ENCODE results near the gene EPHX1. TPM values are rescaled to one million over a fixed set of nuclear protein-coding genes. Genes with fewer than 3 reads are reported as not detected.
"Not testable (repeated sequence)": the region's sequence is repeated elsewhere in the genome, so short reads cannot be mapped to it uniquely, and the experiment has no call there.

The EPHX1 gene
- polyA plus RNA-seq, 2 of the 4 experiments (the other 2 are of a cell fraction): 150 to 252 TPM

- 89% methylated on average over 3 of the region's 3 CpGs for WGBS (ENCODE audit: missing lambda C conversion rate)
- TF ChIP-seq MAFK (IDR thresholded peaks at IDR 0.05; ENCODE audit: partially characterized antibody) (no peak), BCL3 (IDR thresholded peaks at IDR 0.05) (no peak), MAZ (IDR thresholded peaks at IDR 0.05; ENCODE audit: borderline replicate concordance, low read depth, low read length) (no peak), FOSL2 (IDR thresholded peaks at IDR 0.05) (no peak), FOSL2 (CRISPR knock-in tag; IDR thresholded peaks at IDR 0.05) (no peak), EP300 (IDR thresholded peaks at IDR 0.05) (no peak), RNF2 (IDR thresholded peaks at IDR 0.05; ENCODE audit: borderline replicate concordance, low read depth) (no peak), FOSB (CRISPR knock-in tag; IDR thresholded peaks at IDR 0.05) (no peak), TFCP2L1 (CRISPR knock-in tag; IDR thresholded peaks at IDR 0.05) (no peak), GATA3 (IDR thresholded peaks at IDR 0.05; ENCODE audit: borderline replicate concordance) (no peak), KDM1A (IDR thresholded peaks at IDR 0.05; ENCODE audit: low read depth) (no peak), HDAC2 (IDR thresholded peaks at IDR 0.05) (no peak), ZC3H11A (IDR thresholded peaks at IDR 0.05) (no peak), ZNF302 (CRISPR knock-in tag; IDR thresholded peaks at IDR 0.05) (no peak), ATOH8 (CRISPR knock-in tag; IDR thresholded peaks at IDR 0.05; ENCODE audit: low read depth) (no peak), BHLHE40 (IDR thresholded peaks at IDR 0.05; ENCODE audit: low read depth, low read length) (no peak), HEYL (CRISPR knock-in tag; IDR thresholded peaks at IDR 0.05) (no peak)
- DNase-seq (ENCODE audit: low read depth in 1 of 2, low spot score in 1 of 2) (no peak), FAIRE-seq (no peak), ATAC-seq (no peak)
- no peaks in the 10 kb centered on the region for H3K9me3 ChIP-seq
- H3K4me1 ChIP-seq: no peaks in the 10 kb centered on the region
- no peak overlapping the region for H3K4me3 ChIP-seq
- H3K27ac ChIP-seq: no peak overlapping the region
- CTCF ChIA-PET: interaction anchor here (0.7 to 2.2 kb wide), 5 partner anchors 9 to 362 kb away, joined by 3 to 9 read pairs (median 4); partner anchors contain the start of gene EPHX1
- POLR2A ChIA-PET: interaction anchor here (0.6 kb wide), 1 partner anchor 68 kb away, joined by 4 read pairs; no protein-coding TSS in a partner anchor
- H3K4me2 ChIP-seq: no peak overlapping the region
Measured at GRCh38 chr1:225835856-225836255, 25.9 kb downstream of the EPHX1 start.

GRCh38 chr1:225836296-225836695 lies 26.4 kb downstream of the EPHX1 start:
- H3K4me1 ChIP-seq; H3K27ac ChIP-seq; DNase-seq (ENCODE audit: low read depth in 1 of 2, low spot score in 1 of 2); H3K9me3 ChIP-seq; FAIRE-seq; ATAC-seq; H3K4me3 ChIP-seq; POLR2A ChIA-PET; H3K4me2 ChIP-seq: not testable (repeated sequence)
- WGBS (ENCODE audit: missing lambda C conversion rate): 95% methylated on average over 4 of the region's 4 CpGs
- CTCF ChIA-PET: interaction anchor here (0.7 to 1.7 kb wide), 2 partner anchors 9 to 75 kb away, joined by 3 to 5 read pairs; no protein-coding TSS in a partner anchor

GRCh38 chr1:225838793-225839192 lies 28.9 kb downstream of the EPHX1 start:
- TF ChIP-seq MAZ (IDR thresholded peaks at IDR 0.05; ENCODE audit: borderline replicate concordance, low read depth, low read length) (no peak), SMC3 (IDR thresholded peaks at IDR 0.05) (no peak), CHD4 (IDR thresholded peaks at IDR 0.05; ENCODE audit: borderline replicate concordance) (no peak), ATOH8 (CRISPR knock-in tag; IDR thresholded peaks at IDR 0.05; ENCODE audit: low read depth) (no peak), MAFK (IDR thresholded peaks at IDR 0.05; ENCODE audit: partially characterized antibody) (no peak), JUN (IDR thresholded peaks at IDR 0.05) (no peak), TP53 (CRISPR knock-in tag; IDR thresholded peaks at IDR 0.05) (no peak)
- ChIA-PET POLR2A (no interaction called here), CTCF (interaction anchor here (0.8 to 7.2 kb wide), 6 partner anchors 13 to 364 kb away, joined by 3 to 44 read pairs (median 3); partner anchors contain the start of gene SRP9)
- H3K4me3 ChIP-seq: no peak overlapping the region
- DNase-seq (ENCODE audit: low read depth in 1 of 2, low spot score in 1 of 2) (no peak), FAIRE-seq (no peak), ATAC-seq (no peak)
- H3K27ac ChIP-seq: no peak overlapping the region
- no peak overlapping the region for H3K4me2 ChIP-seq
- H3K4me1 ChIP-seq: no peaks in the 10 kb centered on the region
- H3K9me3 ChIP-seq: no peaks in the 10 kb centered on the region
- WGBS (ENCODE audit: missing lambda C conversion rate): 90% methylated on average over 14 of the region's 14 CpGs

All from A549 (cell line).